ENCODE measurements around the gene TANK.
"Not testable (repeated sequence)": the region's sequence is repeated elsewhere in the genome, so short reads cannot be mapped to it uniquely, and the experiment has no call there.

TANK gene

GRCh38 chr2:161166538-161167409, 6.5 kb downstream of the TANK start:
- peak; percentile 33 for DNase-seq (ENCODE audit: low read depth)

GRCh38 chr2:161169335-161169734, 9.1 kb downstream of the TANK start:
- DNase-seq (ENCODE audit: low read depth): no peak

GRCh38 chr2:161170377-161170776, 10.1 kb downstream of the TANK start:
- DNase-seq (ENCODE audit: low read depth): no peak

GRCh38 chr2:161170958-161171932, 11.0 kb downstream of the TANK start:
- no peak for DNase-seq (ENCODE audit: low read depth)

- DNase-seq (ENCODE audit: low read depth): no peak
These were observed 12.8 kb downstream of the TANK start for GRCh38 chr2:161172901-161173540.

- no peak for DNase-seq (ENCODE audit: low read depth)
These were observed 13.4 kb downstream of the TANK start for GRCh38 chr2:161173541-161174194.

GRCh38 chr2:161177969-161178368, 17.7 kb downstream of the TANK start:
- no peak for DNase-seq (ENCODE audit: low read depth)

- DNase-seq (ENCODE audit: low read depth): no peak
These were observed 18.5 kb downstream of the TANK start for GRCh38 chr2:161178756-161179155.

GRCh38 chr2:161190050-161190449, 29.8 kb downstream of the TANK start:
- DNase-seq (ENCODE audit: low read depth): no peak

GRCh38 chr2:161195602-161196001, 35.4 kb downstream of the TANK start:
- DNase-seq (ENCODE audit: low read depth): not testable (repeated sequence)

- no peak for DNase-seq (ENCODE audit: low read depth)
These were observed 39.9 kb downstream of the TANK start for GRCh38 chr2:161199912-161200701.

- DNase-seq (ENCODE audit: low read depth): no peak
These were observed 44.6 kb downstream of the TANK start for GRCh38 chr2:161204846-161205245.

- no peak for DNase-seq (ENCODE audit: low read depth)
These were observed 46.3 kb downstream of the TANK start for GRCh38 chr2:161206471-161207032.

- no peak for DNase-seq (ENCODE audit: low read depth)
These were observed 47.7 kb downstream of the TANK start for GRCh38 chr2:161207941-161208340.

- no peak for DNase-seq (ENCODE audit: low read depth)
These were observed 48.4 kb downstream of the TANK start for GRCh38 chr2:161208527-161209139.

- DNase-seq (ENCODE audit: low read depth): no peak
These were observed 49.7 kb downstream of the TANK start for GRCh38 chr2:161209902-161210301.

- no peak for DNase-seq (ENCODE audit: low read depth)
These were observed 57.5 kb downstream of the TANK start for GRCh38 chr2:161217597-161218185.

GRCh38 chr2:161219211-161219610, 59.0 kb downstream of the TANK start:
- no peak for DNase-seq (ENCODE audit: low read depth)

GRCh38 chr2:161223139-161223732, 63.0 kb downstream of the TANK start:
- DNase-seq (ENCODE audit: low read depth): no peak

All from stimulated activated CD4-positive, alpha-beta T cell treated with anti-CD3 and anti-CD28 coated beads, Interleukin-2, amount 100 ng/mL, for 4 hours (primary cell).